ENCODE measurements around the gene C19orf12.
A peak's percentile ranks its signal among the peaks of the same experiment; 100 is the strongest.
"Not testable (repeated sequence)": the region's sequence is repeated elsewhere in the genome, so short reads cannot be mapped to it uniquely, and the experiment has no call there.

C19orf12 gene

GRCh38 chr19:29671026-29671392 is 44.1 kb downstream of the C19orf12 start:
- not testable (repeated sequence) for H3K9me3 Mint-ChIP-seq
- Mint-ChIP-seq H3K36me3 (ENCODE audit: low read depth) (peaks cover 86% of the 10 kb centered on the region), H3K4me3 (peak overlapping the region; percentile 69)

GRCh38 chr19:29670255-29670654 is 44.8 kb downstream of the C19orf12 start:
- Mint-ChIP-seq H3K27me3 (no peaks in the 10 kb centered on the region), H3K9me3 (no peaks in the 10 kb centered on the region), H3K4me1 (ENCODE audit: low read depth) (peaks cover 81% of the 10 kb centered on the region), H3K4me3 (peak overlapping the region; percentile 32), H3K27ac (peak overlapping the region; percentile 95), H3K36me3 (ENCODE audit: low read depth) (peaks cover 82% of the 10 kb centered on the region)
- DNase-seq: no peak

More at GRCh38 chr19:29671026-29671392, 44.1 kb downstream of the C19orf12 start:
- Mint-ChIP-seq H3K27ac (peak overlapping the region; percentile 95), H3K4me1 (ENCODE audit: low read depth) (peaks cover 88% of the 10 kb centered on the region)
- H3K27me3 Mint-ChIP-seq, DNase-seq: not testable (repeated sequence)

- peaks cover 72% of the 10 kb centered on the region for H3K36me3 Mint-ChIP-seq (ENCODE audit: low read depth)
- H3K4me3 Mint-ChIP-seq: peak overlapping the region; percentile 83
- H3K27me3 Mint-ChIP-seq: no peaks in the 10 kb centered on the region
- peak overlapping the region; percentile 95 for H3K27ac Mint-ChIP-seq
- peaks cover 80% of the 10 kb centered on the region for H3K4me1 Mint-ChIP-seq (ENCODE audit: low read depth)
- no peaks in the 10 kb centered on the region for H3K9me3 Mint-ChIP-seq
- peak; percentile 48 for DNase-seq
These were observed 46.1 kb downstream of the C19orf12 start for GRCh38 chr19:29668746-29669609.

- H3K27me3 Mint-ChIP-seq: no peaks in the 10 kb centered on the region
- H3K4me1 Mint-ChIP-seq (ENCODE audit: low read depth): peaks cover 80% of the 10 kb centered on the region
- peak overlapping the region; percentile 95 for H3K27ac Mint-ChIP-seq
- peak overlapping the region; percentile 83 for H3K4me3 Mint-ChIP-seq
- H3K9me3 Mint-ChIP-seq: no peaks in the 10 kb centered on the region
- peaks cover 62% of the 10 kb centered on the region for H3K36me3 Mint-ChIP-seq (ENCODE audit: low read depth)
- DNase-seq: peak; percentile 75
These were observed 47.1 kb downstream of the C19orf12 start for GRCh38 chr19:29667901-29668341.

- peaks cover 56% of the 10 kb centered on the region for H3K36me3 Mint-ChIP-seq (ENCODE audit: low read depth)
- peak overlapping the region; percentile 83 for H3K4me3 Mint-ChIP-seq
- no peaks in the 10 kb centered on the region for H3K27me3 Mint-ChIP-seq
- no peak for DNase-seq
- H3K9me3 Mint-ChIP-seq: no peaks in the 10 kb centered on the region
- peaks cover 80% of the 10 kb centered on the region for H3K4me1 Mint-ChIP-seq (ENCODE audit: low read depth)
- H3K27ac Mint-ChIP-seq: peak overlapping the region; percentile 95
These were observed 47.7 kb downstream of the C19orf12 start for GRCh38 chr19:29667387-29667783.

GRCh38 chr19:29666578-29667386 is 48.3 kb downstream of the C19orf12 start:
- Mint-ChIP-seq H3K4me3 (peak overlapping the region; percentile 83), H3K27me3 (no peaks in the 10 kb centered on the region), H3K27ac (peak overlapping the region; percentile 95), H3K4me1 (ENCODE audit: low read depth) (peaks cover 78% of the 10 kb centered on the region), H3K9me3 (no peaks in the 10 kb centered on the region), H3K36me3 (ENCODE audit: low read depth) (peaks cover 54% of the 10 kb centered on the region)
- peak; percentile 58 for DNase-seq

GRCh38 chr19:29665826-29666577 is 49.1 kb downstream of the C19orf12 start:
- Mint-ChIP-seq H3K4me1 (ENCODE audit: low read depth) (peaks cover 76% of the 10 kb centered on the region), H3K9me3 (no peaks in the 10 kb centered on the region), H3K36me3 (ENCODE audit: low read depth) (peaks cover 46% of the 10 kb centered on the region), H3K27ac (peak overlapping the region; percentile 95), H3K27me3 (no peaks in the 10 kb centered on the region), H3K4me3 (peak overlapping the region; percentile 83)
- peak; percentile 53 for DNase-seq

- H3K4me1 Mint-ChIP-seq (ENCODE audit: low read depth): peaks cover 75% of the 10 kb centered on the region
- H3K27ac Mint-ChIP-seq: peak within 1 kb of the TSS; percentile 95
- H3K36me3 Mint-ChIP-seq (ENCODE audit: low read depth): peaks cover 40% of the 10 kb centered on the region
- H3K9me3 Mint-ChIP-seq: no peaks in the 10 kb centered on the region
- H3K4me3 Mint-ChIP-seq: peak within 1 kb of the TSS; percentile 83
- H3K27me3 Mint-ChIP-seq: no peaks in the 10 kb centered on the region
- DNase-seq: peak; percentile 92
These were observed 49.7 kb downstream of the C19orf12 start, which contains the start of gene PLEKHF1 for GRCh38 chr19:29665215-29665825. PLEKHF1 (plus strand) TSS chr19:29665461; CDS start chr19:29673840, 8,379 bp downstream.

GRCh38 chr19:29664753-29665214 is 50.3 kb downstream of the C19orf12 start:
- Mint-ChIP-seq H3K9me3 (no peaks in the 10 kb centered on the region), H3K36me3 (ENCODE audit: low read depth) (peaks cover 34% of the 10 kb centered on the region), H3K4me1 (ENCODE audit: low read depth) (peaks cover 75% of the 10 kb centered on the region), H3K27ac (peak overlapping the region; percentile 84), H3K4me3 (peak overlapping the region; percentile 83), H3K27me3 (no peaks in the 10 kb centered on the region)
- no peak for DNase-seq

GRCh38 chr19:29663861-29664752 is 51.0 kb downstream of the C19orf12 start:
- peak; percentile 37 for DNase-seq
- Mint-ChIP-seq H3K27me3 (no peaks in the 10 kb centered on the region), H3K4me1 (ENCODE audit: low read depth) (peaks cover 68% of the 10 kb centered on the region), H3K36me3 (ENCODE audit: low read depth) (peaks cover 27% of the 10 kb centered on the region), H3K9me3 (no peaks in the 10 kb centered on the region), H3K27ac (peak overlapping the region; percentile 84), H3K4me3 (peak overlapping the region; percentile 83)

GRCh38 chr19:29662604-29663404 is 52.3 kb downstream of the C19orf12 start:
- Mint-ChIP-seq H3K4me3 (peak overlapping the region; percentile 58), H3K4me1 (ENCODE audit: low read depth) (peaks cover 55% of the 10 kb centered on the region), H3K27ac (peak overlapping the region; percentile 95), H3K36me3 (ENCODE audit: low read depth) (peaks cover 18% of the 10 kb centered on the region), H3K27me3 (no peaks in the 10 kb centered on the region), H3K9me3 (no peaks in the 10 kb centered on the region)
- peak; percentile 59 for DNase-seq

GRCh38 chr19:29662278-29662603 is 52.8 kb downstream of the C19orf12 start:
- no peaks in the 10 kb centered on the region for H3K9me3 Mint-ChIP-seq
- peaks cover 50% of the 10 kb centered on the region for H3K4me1 Mint-ChIP-seq (ENCODE audit: low read depth)
- peak overlapping the region; percentile 58 for H3K4me3 Mint-ChIP-seq
- DNase-seq: no peak
- H3K36me3 Mint-ChIP-seq (ENCODE audit: low read depth): peaks cover 13% of the 10 kb centered on the region
- peak overlapping the region; percentile 95 for H3K27ac Mint-ChIP-seq
- H3K27me3 Mint-ChIP-seq: no peaks in the 10 kb centered on the region

Measured in activated T-cell treated with anti-CD3 and anti-CD28 coated beads, Interleukin-2, amount 50 U/mL, for 24 hours (primary cell).